GM12873 (cell line): ENCODE measurements around the gene RPS16.

Experiments
- CTCF ChIP-seq: IDR thresholded peaks from 2 replicates; pipeline ENCODE4 v1.5.1; 2012; ENCODE audit warnings: low read depth, mild to moderate bottlenecking, moderate library complexity, low read length, control low read depth; ENCODE audit not compliant: insufficient read depth; ENCODE audit errors: missing control alignments

The RPS16 gene

GRCh38 chr19:39435499-39436349, at the start of gene RPS16:
RPS16 (minus strand) TSS chr19:39435949; CDS start chr19:39435895, 54 bp downstream.
- no peak for TF ChIP-seq CTCF

GRCh38 chr19:39483141-39483540, 47.4 kb upstream of the RPS16 start:
- no peak for TF ChIP-seq CTCF

GRCh38 chr19:39481676-39482075, 45.9 kb upstream of the RPS16 start:
- no peak for TF ChIP-seq CTCF

- TF ChIP-seq CTCF: no peak
These were observed 45.4 kb upstream of the RPS16 start for GRCh38 chr19:39481229-39481545.

GRCh38 chr19:39480337-39481228, 44.8 kb upstream of the RPS16 start, which contains the start of gene TIMM50:
TIMM50 (plus strand) TSS chr19:39480838; CDS start chr19:39480854, 16 bp downstream.
- TF ChIP-seq CTCF: no peak

- no peak for TF ChIP-seq CTCF
These were observed 44.2 kb upstream of the RPS16 start for GRCh38 chr19:39479916-39480315.

GRCh38 chr19:39475748-39476147, 40.0 kb upstream of the RPS16 start:
- no peak for TF ChIP-seq CTCF
